ENCODE measurements around the gene NDUFB2.
"Not testable (repeated sequence)": the region's sequence is repeated elsewhere in the genome, so short reads cannot be mapped to it uniquely, and the experiment has no call there.

Gene NDUFB2

GRCh38 chr7:140691376-140692045, 5.0 kb upstream of the NDUFB2 start:
- no peak for DNase-seq (ENCODE audit: low read depth)

GRCh38 chr7:140693849-140694248, 2.7 kb upstream of the NDUFB2 start:
- not testable (repeated sequence) for DNase-seq (ENCODE audit: low read depth)

- DNase-seq (ENCODE audit: low read depth) = no peak
These were observed 1.9 kb upstream of the NDUFB2 start for GRCh38 chr7:140694592-140694991.

GRCh38 chr7:140695381-140695780, 1.1 kb upstream of the NDUFB2 start:
- DNase-seq (ENCODE audit: low read depth) = no peak

GRCh38 chr7:140696024-140696679, 356 bp upstream of the NDUFB2 start:
- no peak for DNase-seq (ENCODE audit: low read depth)

GRCh38 chr7:140697447-140698143, 1.1 kb downstream of the NDUFB2 start:
- no peak for DNase-seq (ENCODE audit: low read depth)

GRCh38 chr7:140698477-140698876, 2.0 kb downstream of the NDUFB2 start:
- no peak for DNase-seq (ENCODE audit: low read depth)

GRCh38 chr7:140702774-140703173, 6.3 kb downstream of the NDUFB2 start:
- no peak for DNase-seq (ENCODE audit: low read depth)

GRCh38 chr7:140704205-140704604, 7.7 kb downstream of the NDUFB2 start:
- DNase-seq (ENCODE audit: low read depth) = no peak

- DNase-seq (ENCODE audit: low read depth) = no peak
These were observed 10.6 kb downstream of the NDUFB2 start for GRCh38 chr7:140707132-140707531.

GRCh38 chr7:140708764-140709163, 12.3 kb downstream of the NDUFB2 start:
- not testable (repeated sequence) for DNase-seq (ENCODE audit: low read depth)

GRCh38 chr7:140712392-140712791, 15.9 kb downstream of the NDUFB2 start:
- DNase-seq (ENCODE audit: low read depth) = not testable (repeated sequence)

GRCh38 chr7:140714331-140715040, 18.0 kb downstream of the NDUFB2 start:
- DNase-seq (ENCODE audit: low read depth) = no peak

- no peak for DNase-seq (ENCODE audit: low read depth)
These were observed 23.2 kb downstream of the NDUFB2 start for GRCh38 chr7:140719721-140720120.

GRCh38 chr7:140722254-140722653, 25.7 kb downstream of the NDUFB2 start:
- no peak for DNase-seq (ENCODE audit: low read depth)

GRCh38 chr7:140723006-140723405, 26.5 kb downstream of the NDUFB2 start:
- no peak for DNase-seq (ENCODE audit: low read depth)

- no peak for DNase-seq (ENCODE audit: low read depth)
These were observed 27.1 kb downstream of the NDUFB2 start for GRCh38 chr7:140723574-140723973.

GRCh38 chr7:140724706-140725105, 28.2 kb downstream of the NDUFB2 start:
- no peak for DNase-seq (ENCODE audit: low read depth)

- no peak for DNase-seq (ENCODE audit: low read depth)
These were observed 29.8 kb downstream of the NDUFB2 start for GRCh38 chr7:140726281-140726680.

GRCh38 chr7:140732416-140732815, 35.9 kb downstream of the NDUFB2 start:
- DNase-seq (ENCODE audit: low read depth) = no peak

GRCh38 chr7:140734096-140734495, 37.6 kb downstream of the NDUFB2 start:
- no peak for DNase-seq (ENCODE audit: low read depth)

GRCh38 chr7:140734729-140735128, 38.2 kb downstream of the NDUFB2 start:
- DNase-seq (ENCODE audit: low read depth) = no peak

GRCh38 chr7:140738280-140738679, 41.8 kb downstream of the NDUFB2 start:
- no peak for DNase-seq (ENCODE audit: low read depth)
